SK-N-SH (cell line): ENCODE results near the gene MAGEA9. TPM values are rescaled to one million over a fixed set of nuclear protein-coding genes. Genes with fewer than 3 reads are reported as not detected.

Experiments used
- CTCF ChIA-PET: fragments of 300-600, 350-600 bp; formaldehyde crosslinking; extraction: SDS; loops from one replicate; lab custom pipeline; 2021; lab: Yijun Ruan, JAX
- POLR2A ChIA-PET: fragments of 350-600 bp; sonication (Branson Sonifier 250); formaldehyde crosslinking; extraction: SDS; loops from one replicate; lab custom pipeline; 2020; ENCODE audit warnings: antibody characterized with exemption, inconsistent platforms; lab: Yijun Ruan, JAX
- DNase-seq: peaks from one replicate; pipeline ENCODE4 v3.0.0; 2012
- H2AFZ ChIP-seq: fragments of 200-600 bp; sonication (generic); 2 replicates; pipeline ENCODE4 v1.8.1; 2016; ENCODE audit warnings: antibody characterized with exemption, mild to moderate bottlenecking, low read depth
- H3F3A ChIP-seq: fragments of 200-600 bp; sonication (generic); replicated peaks from 2 replicates; pipeline ENCODE3; 2016; ENCODE audit warnings: antibody characterized with exemption, mild to moderate bottlenecking; ENCODE audit not compliant: insufficient read depth
- H3K27ac ChIP-seq, 2 experiments: fragments of 200-500 bp in 1 of 2; fragments of 200-600 bp in 1 of 2; sonication (Bioruptor generic) in 1 of 2; sonication (generic), shearing (Covaris generic) in 1 of 2; 2 replicates each; pipeline versions ENCODE4 v1.5.1 to v1.6.1; 2014 to 2016; ENCODE audit warnings: low read depth in 2 of 2, inconsistent platforms in 1 of 2, low read length in 1 of 2, mild to moderate bottlenecking in 1 of 2, mixed read lengths in 1 of 2
- H3K27me3 ChIP-seq: fragments of 200-600 bp; sonication (generic), shearing (Covaris generic); 2 replicates; pipeline ENCODE4 v1.6.1; 2016; ENCODE audit warnings: mixed run types; ENCODE audit not compliant: insufficient read depth
- H3K36me3 ChIP-seq, 2 experiments: fragments of 200-500 bp in 1 of 2; fragments of 200-600 bp in 1 of 2; sonication (Bioruptor generic) in 1 of 2; sonication (generic) in 1 of 2; replicated peaks in 1 of 2; 2 replicates each; pipeline versions ENCODE3 to v1.5.1; 2014 to 2016; ENCODE audit warnings: low read length in 1 of 2, mild to moderate bottlenecking in 1 of 2; ENCODE audit not compliant: insufficient read depth in 2 of 2, control insufficient read depth in 1 of 2
- H3K4me1 ChIP-seq, 2 experiments: fragments of 200-500 bp in 1 of 2; fragments of 200-600 bp in 1 of 2; sonication (Bioruptor generic) in 1 of 2; sonication (generic), shearing (Covaris generic) in 1 of 2; 2 replicates each; pipeline versions ENCODE4 v1.5.1 to v1.6.1; 2014 to 2016; ENCODE audit warnings: low read depth in 1 of 2, low read length in 1 of 2, mixed run types in 1 of 2; ENCODE audit not compliant: insufficient read depth in 2 of 2, control insufficient read depth in 1 of 2
- H3K4me2 ChIP-seq: fragments of 200-600 bp; sonication (generic), shearing (Covaris generic); 2 replicates; pipeline ENCODE4 v1.6.1; 2017; ENCODE audit warnings: mixed run types
- H3K4me3 ChIP-seq, 2 experiments: fragments of 200-500 bp in 1 of 2; fragments of 200-600 bp in 1 of 2; sonication (Bioruptor generic) in 1 of 2; sonication (generic), shearing (Covaris generic) in 1 of 2; 2 replicates each; pipeline versions ENCODE4 v1.5.1 to v1.8.1; 2014 to 2016; ENCODE audit warnings: low read depth in 2 of 2, inconsistent platforms in 1 of 2, low read length in 1 of 2, mild to moderate bottlenecking in 1 of 2, mixed read lengths in 1 of 2, moderate library complexity in 1 of 2
- H3K79me2 ChIP-seq: fragments of 200-600 bp; sonication (generic); 2 replicates; pipeline ENCODE4 v1.8.1; 2017; ENCODE audit warnings: mild to moderate bottlenecking; ENCODE audit not compliant: insufficient read depth
- H3K9ac ChIP-seq: fragments of 200-600 bp; sonication (generic); 2 replicates; pipeline ENCODE4 v1.6.1; 2017; ENCODE audit warnings: mixed run types
- H3K9me2 ChIP-seq: fragments of 200-600 bp; sonication (generic); 2 replicates; pipeline ENCODE4 v1.6.1; 2017; ENCODE audit warnings: mixed run types
- H3K9me3 ChIP-seq: fragments of 200-600 bp; sonication (generic); 2 replicates; pipeline ENCODE4 v1.6.1; 2017; ENCODE audit warnings: mixed run types, mild to moderate bottlenecking, moderate library complexity
- H4K20me1 ChIP-seq: fragments of 200-600 bp; sonication (generic); 2 replicates; pipeline ENCODE4 v1.6.1; 2017; ENCODE audit warnings: mild to moderate bottlenecking, mixed run types; ENCODE audit not compliant: insufficient read depth
- CTCF ChIP-seq: fragments of 200-600 bp; sonication (generic); IDR thresholded peaks from 2 replicates; pipeline ENCODE4 v1.6.1; 2017; ENCODE audit warnings: antibody characterized with exemption, mild to moderate bottlenecking, moderate library complexity
- ELF1 ChIP-seq: IDR thresholded peaks from 2 replicates; pipeline ENCODE4 v1.4.0; 2012
- EP300 ChIP-seq, 2 experiments: IDR thresholded peaks; 2 replicates each; pipeline versions ENCODE4 v1.4.0 to v1.6.1; 2012; ENCODE audit warnings: borderline replicate concordance in 1 of 2, low read depth in 1 of 2, low read length in 1 of 2
- EZH2phosphoT487 ChIP-seq: fragments of 200-600 bp; sonication (generic); IDR thresholded peaks from 2 replicates; pipeline ENCODE4 v1.6.1; 2017; ENCODE audit warnings: low read depth, mixed run types, mild to moderate bottlenecking, antibody characterized with exemption, moderate library complexity, borderline replicate concordance
- FOXM1 ChIP-seq: IDR thresholded peaks from 2 replicates; pipeline ENCODE4 v1.4.0; 2012; ENCODE audit warnings: low read depth, mild to moderate bottlenecking
- GABPA ChIP-seq: IDR thresholded peaks from 2 replicates; pipeline ENCODE4 v1.4.0; 2012; ENCODE audit warnings: low read depth, mild to moderate bottlenecking
- GATA2 ChIP-seq: sonication (generic); formaldehyde crosslinking; IDR thresholded peaks from 2 replicates; pipeline ENCODE4 v1.5.0; 2020; ENCODE audit warnings: mild to moderate bottlenecking, missing genetic modification reagents
- MXI1 ChIP-seq: IDR thresholded peaks from 2 replicates; pipeline ENCODE4 v1.6.1; 2012; ENCODE audit warnings: mild to moderate bottlenecking, low read depth, low read length, improper control_type of control experiment
- NFIC ChIP-seq: IDR thresholded peaks from 2 replicates; pipeline ENCODE4 v1.4.0; 2012; ENCODE audit warnings: borderline replicate concordance
- NRF1 ChIP-seq: IDR thresholded peaks from 2 replicates; pipeline ENCODE4 v1.6.1; 2012; ENCODE audit warnings: low read depth, mild to moderate bottlenecking, low read length
- PBX3 ChIP-seq: IDR thresholded peaks from 2 replicates; pipeline ENCODE4; 2012
- POLR2AphosphoS5 ChIP-seq: IDR thresholded peaks from 2 replicates; pipeline ENCODE4 v1.6.1; 2012; ENCODE audit warnings: low read depth, low read length
- RAD21 ChIP-seq: IDR thresholded peaks from 2 replicates; pipeline ENCODE4 v1.6.1; 2012; ENCODE audit warnings: mild to moderate bottlenecking, low read length
- RCOR1 ChIP-seq: fragments of 150-350 bp; IDR thresholded peaks from 2 replicates; pipeline ENCODE4 v1.6.1; 2017; ENCODE audit warnings: antibody characterized with exemption, low read length
- RFX5 ChIP-seq: IDR thresholded peaks from 2 replicates; pipeline ENCODE4 v1.6.1; 2012; ENCODE audit warnings: mild to moderate bottlenecking, improper control_type of control experiment, low read length
- RXRA ChIP-seq: IDR thresholded peaks from 2 replicates; pipeline ENCODE4 v1.4.0; 2012; ENCODE audit warnings: low read depth, mild to moderate bottlenecking, borderline replicate concordance
- SIN3A ChIP-seq: IDR thresholded peaks from 2 replicates; pipeline ENCODE4 v1.6.1; 2012; ENCODE audit warnings: low read depth, mild to moderate bottlenecking, low read length, moderate library complexity, borderline replicate concordance
- TAF1 ChIP-seq: IDR thresholded peaks from 2 replicates; pipeline ENCODE4 v1.6.1; 2012; ENCODE audit warnings: low read depth, mild to moderate bottlenecking, low read length, moderate library complexity, borderline replicate concordance
- TCF12 ChIP-seq: IDR thresholded peaks from 2 replicates; pipeline ENCODE4 v1.4.0; 2012
- USF1 ChIP-seq: IDR thresholded peaks from 2 replicates; pipeline ENCODE4 v1.4.0; 2012; ENCODE audit warnings: low read depth, borderline replicate concordance
- WGBS: methylation state at CpG from one replicate; pipeline ENCODE4 v1.1.6; 2017; ENCODE audit warnings: low lambda C conversion rate; 5-methylcytosine and 5-hydroxymethylcytosine counted together
- polyA plus RNA-seq, 3 experiments: library from polyadenylated mRNA; depleted of rRNA; stranded (reverse); fragments of >200 nt; gene quantifications; 2 replicates each; pipeline ENCODE4 v1.2.3, GENCODE V29; 2012
- TF ChIP-seq, protein P1 (sequence below): IDR thresholded peaks from 2 replicates; pipeline ENCODE4 v1.4.0; 2012; ENCODE audit warnings: low read depth
- TF ChIP-seq, protein P2 (sequence below): IDR thresholded peaks from 2 replicates; pipeline ENCODE4 v1.6.1; 2012; ENCODE audit warnings: mild to moderate bottlenecking, low read depth, low read length, moderate library complexity
- TF ChIP-seq, protein P3 (sequence below): IDR thresholded peaks from 2 replicates; pipeline ENCODE4 v1.4.0; 2012; ENCODE audit warnings: low read depth, borderline replicate concordance

MAGEA9 gene
- polyA plus RNA-seq, 1 of the 3 experiments (the other 2 are of a cell fraction) = not detected

- TF ChIP-seq ELF1 (no peak), EP300 (IDR thresholded peaks at IDR 0.05; ENCODE audit: borderline replicate concordance in 1 of 2, low read depth in 1 of 2, low read length in 1 of 2) (no peak), USF1 (no peak), SIN3A (no peak), RAD21 (peak; percentile 33), TCF12 (no peak), RCOR1 (no peak), GATA2 (CRISPR knock-in tag) (no peak)
- TF ChIP-seq, protein P1, sequence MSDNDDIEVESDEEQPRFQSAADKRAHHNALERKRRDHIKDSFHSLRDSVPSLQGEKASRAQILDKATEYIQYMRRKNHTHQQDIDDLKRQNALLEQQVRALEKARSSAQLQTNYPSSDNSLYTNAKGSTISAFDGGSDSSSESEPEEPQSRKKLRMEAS = no peak
- TF ChIP-seq, protein P2, sequence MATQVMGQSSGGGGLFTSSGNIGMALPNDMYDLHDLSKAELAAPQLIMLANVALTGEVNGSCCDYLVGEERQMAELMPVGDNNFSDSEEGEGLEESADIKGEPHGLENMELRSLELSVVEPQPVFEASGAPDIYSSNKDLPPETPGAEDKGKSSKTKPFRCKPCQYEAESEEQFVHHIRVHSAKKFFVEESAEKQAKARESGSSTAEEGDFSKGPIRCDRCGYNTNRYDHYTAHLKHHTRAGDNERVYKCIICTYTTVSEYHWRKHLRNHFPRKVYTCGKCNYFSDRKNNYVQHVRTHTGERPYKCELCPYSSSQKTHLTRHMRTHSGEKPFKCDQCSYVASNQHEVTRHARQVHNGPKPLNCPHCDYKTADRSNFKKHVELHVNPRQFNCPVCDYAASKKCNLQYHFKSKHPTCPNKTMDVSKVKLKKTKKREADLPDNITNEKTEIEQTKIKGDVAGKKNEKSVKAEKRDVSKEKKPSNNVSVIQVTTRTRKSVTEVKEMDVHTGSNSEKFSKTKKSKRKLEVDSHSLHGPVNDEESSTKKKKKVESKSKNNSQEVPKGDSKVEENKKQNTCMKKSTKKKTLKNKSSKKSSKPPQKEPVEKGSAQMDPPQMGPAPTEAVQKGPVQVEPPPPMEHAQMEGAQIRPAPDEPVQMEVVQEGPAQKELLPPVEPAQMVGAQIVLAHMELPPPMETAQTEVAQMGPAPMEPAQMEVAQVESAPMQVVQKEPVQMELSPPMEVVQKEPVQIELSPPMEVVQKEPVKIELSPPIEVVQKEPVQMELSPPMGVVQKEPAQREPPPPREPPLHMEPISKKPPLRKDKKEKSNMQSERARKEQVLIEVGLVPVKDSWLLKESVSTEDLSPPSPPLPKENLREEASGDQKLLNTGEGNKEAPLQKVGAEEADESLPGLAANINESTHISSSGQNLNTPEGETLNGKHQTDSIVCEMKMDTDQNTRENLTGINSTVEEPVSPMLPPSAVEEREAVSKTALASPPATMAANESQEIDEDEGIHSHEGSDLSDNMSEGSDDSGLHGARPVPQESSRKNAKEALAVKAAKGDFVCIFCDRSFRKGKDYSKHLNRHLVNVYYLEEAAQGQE = no peak
- TF ChIP-seq, all 33 proteins: peak for 3
These were observed 43.7 kb downstream of the MAGEA9 start (continued) for GRCh38 chrX:149825424-149825823.

- peaks cover 10% of the 10 kb centered on the region; the same call in 1 of the 2 replicates for H3K27me3 ChIP-seq
- no peak overlapping the region for H2AFZ ChIP-seq
- H4K20me1 ChIP-seq = no peaks in the 10 kb centered on the region
- no peaks in the 10 kb centered on the region for H3K4me1 ChIP-seq
- no peak overlapping the region for H3K27ac ChIP-seq
- no peak overlapping the region for H3K4me3 ChIP-seq
- no peaks in the 10 kb centered on the region for H3K9me2 ChIP-seq
- 10% methylated on average over 1 of the region's 1 CpG for WGBS
- no peak overlapping the region for H3K9ac ChIP-seq
- DNase-seq = no peak
- H3F3A ChIP-seq = peaks cover 4% of the 10 kb centered on the region
- no peak overlapping the region for H3K4me2 ChIP-seq
- no peaks in the 10 kb centered on the region for H3K79me2 ChIP-seq
- no peaks in the 10 kb centered on the region for H3K36me3 ChIP-seq
- ChIA-PET CTCF (no interaction called here), POLR2A (no interaction called here)
- H3K9me3 ChIP-seq = no peaks in the 10 kb centered on the region
- TF ChIP-seq ELF1 = no peak
- no peak for TF ChIP-seq FOXM1
- no peak for TF ChIP-seq USF1
- TF ChIP-seq RXRA = no peak
- TF ChIP-seq EZH2phosphoT487 = no peak
- TF ChIP-seq GABPA = no peak
- TF ChIP-seq POLR2AphosphoS5 = no peak
- TF ChIP-seq NRF1 = no peak
- TF ChIP-seq MXI1 = no peak
- TF ChIP-seq RFX5 = no peak
- TF ChIP-seq, protein P3, sequence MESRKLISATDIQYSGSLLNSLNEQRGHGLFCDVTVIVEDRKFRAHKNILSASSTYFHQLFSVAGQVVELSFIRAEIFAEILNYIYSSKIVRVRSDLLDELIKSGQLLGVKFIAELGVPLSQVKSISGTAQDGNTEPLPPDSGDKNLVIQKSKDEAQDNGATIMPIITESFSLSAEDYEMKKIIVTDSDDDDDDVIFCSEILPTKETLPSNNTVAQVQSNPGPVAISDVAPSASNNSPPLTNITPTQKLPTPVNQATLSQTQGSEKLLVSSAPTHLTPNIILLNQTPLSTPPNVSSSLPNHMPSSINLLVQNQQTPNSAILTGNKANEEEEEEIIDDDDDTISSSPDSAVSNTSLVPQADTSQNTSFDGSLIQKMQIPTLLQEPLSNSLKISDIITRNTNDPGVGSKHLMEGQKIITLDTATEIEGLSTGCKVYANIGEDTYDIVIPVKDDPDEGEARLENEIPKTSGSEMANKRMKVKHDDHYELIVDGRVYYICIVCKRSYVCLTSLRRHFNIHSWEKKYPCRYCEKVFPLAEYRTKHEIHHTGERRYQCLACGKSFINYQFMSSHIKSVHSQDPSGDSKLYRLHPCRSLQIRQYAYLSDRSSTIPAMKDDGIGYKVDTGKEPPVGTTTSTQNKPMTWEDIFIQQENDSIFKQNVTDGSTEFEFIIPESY = no peak
- TF ChIP-seq PBX3 = no peak
- no peak for TF ChIP-seq RAD21
- no peak for TF ChIP-seq NFIC
- TF ChIP-seq CTCF = no peak
- no peak for TF ChIP-seq TAF1
These were observed 45.5 kb downstream of the MAGEA9 start for GRCh38 chrX:149827254-149827653.
